HG03139 (cell line): ENCODE data around the gene CLPTM1L.
"Not testable (repeated sequence)": the region's sequence is repeated elsewhere in the genome, so short reads cannot be mapped to it uniquely, and the experiment has no call there.

Experiments
- ATAC-seq: cut with Tn5 transposase; IDR thresholded peaks from one replicate; pipeline ENCODE4 v1.9.1; 2021; ENCODE audit not compliant: unreplicated experiment

Gene CLPTM1L

DNA sequence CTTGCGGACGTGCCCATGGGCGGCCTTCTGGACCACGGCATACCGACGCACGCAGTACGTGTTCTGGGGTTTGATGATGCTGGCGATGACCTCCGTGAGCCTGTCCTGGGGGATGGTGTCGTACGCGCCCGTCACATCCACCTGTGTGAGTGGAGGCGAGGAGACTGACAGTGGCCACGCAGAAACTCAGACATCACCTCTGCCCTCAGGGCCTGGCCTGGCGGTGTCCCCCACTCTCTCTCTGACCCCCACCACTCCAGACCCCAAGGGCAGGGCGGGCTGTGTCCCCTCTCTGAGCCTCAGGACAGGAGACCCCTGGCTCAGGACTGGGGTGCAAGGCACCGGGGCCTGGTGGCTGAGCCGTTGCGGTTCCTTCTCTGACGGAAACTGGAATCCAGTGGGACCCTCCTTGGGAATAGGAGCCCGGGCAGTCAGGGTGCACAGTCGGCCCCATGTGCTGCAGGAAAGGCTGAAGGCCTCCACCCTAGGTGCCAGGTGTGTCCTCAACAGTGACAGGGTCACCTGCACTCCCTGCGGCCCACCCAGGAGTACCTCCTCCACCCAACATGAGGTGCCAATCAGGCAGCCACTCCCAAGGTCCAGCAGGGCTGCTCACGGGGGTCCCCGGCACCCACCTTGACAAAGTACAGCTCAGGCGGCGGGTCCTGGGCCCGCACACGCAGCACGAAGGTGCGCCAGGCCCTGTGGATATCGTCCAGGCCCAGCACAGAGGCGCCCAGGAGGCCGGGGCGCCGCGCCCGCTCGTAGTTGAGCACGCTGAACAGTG is 66.0 kb downstream of the CLPTM1L start:
- no peak for ATAC-seq

DNA sequence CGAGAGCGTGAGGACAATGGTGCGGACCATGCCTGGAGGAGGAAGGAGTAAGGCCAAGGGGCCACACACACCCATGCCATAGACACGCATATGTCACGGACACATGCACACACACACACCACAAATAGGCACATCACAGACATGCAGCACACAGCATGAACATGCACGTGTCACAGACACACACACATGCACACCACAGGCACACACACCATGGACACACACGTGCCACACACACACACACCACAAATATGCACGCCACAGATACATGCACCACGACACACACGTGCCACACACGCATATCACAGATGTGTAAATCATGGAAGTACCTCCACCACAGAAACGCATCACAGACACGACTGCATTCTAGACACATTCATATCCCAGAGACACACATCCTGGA is 66.7 kb downstream of the CLPTM1L start:
- no peak for ATAC-seq

DNA sequence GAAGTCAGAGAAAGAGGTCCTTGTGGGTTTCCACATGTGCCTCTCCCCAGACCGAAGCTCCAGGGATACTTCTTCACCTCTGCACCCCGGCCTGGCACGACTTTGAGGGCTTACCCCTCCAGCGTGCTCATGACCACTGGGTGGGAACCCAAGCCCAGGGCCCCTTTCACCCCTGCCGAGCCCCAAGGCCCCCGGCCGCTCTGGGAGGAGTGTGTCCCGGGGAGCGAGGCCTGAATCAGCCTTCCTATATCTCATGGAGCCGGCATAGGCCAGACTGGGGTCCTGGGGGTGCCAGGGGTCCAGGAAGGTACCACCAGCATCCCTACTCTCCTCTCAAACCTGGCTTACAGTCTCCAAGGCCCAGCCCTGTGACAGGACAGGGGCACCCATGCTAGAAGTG is 67.1 kb downstream of the CLPTM1L start:
- no peak for ATAC-seq

DNA sequence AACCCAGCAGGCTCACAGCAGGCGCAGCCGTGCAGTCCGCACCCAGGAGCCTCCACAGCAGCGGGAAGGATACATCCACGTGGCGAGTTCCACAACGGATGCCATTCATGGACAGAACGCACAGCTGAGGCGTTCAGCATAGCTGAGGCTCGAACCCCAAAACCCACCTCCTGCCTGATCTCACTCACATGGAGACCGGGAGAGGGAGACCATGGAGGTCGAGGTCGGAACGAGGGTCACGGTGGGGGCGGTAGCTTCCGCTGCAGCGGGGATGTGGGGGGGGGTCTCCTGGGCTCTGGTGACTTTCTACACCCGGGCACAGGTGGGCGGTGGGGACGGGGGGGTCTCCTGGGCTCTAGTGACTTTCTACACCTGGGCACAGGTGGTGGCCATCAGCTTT is 67.6 kb downstream of the CLPTM1L start:
- no peak for ATAC-seq

DNA sequence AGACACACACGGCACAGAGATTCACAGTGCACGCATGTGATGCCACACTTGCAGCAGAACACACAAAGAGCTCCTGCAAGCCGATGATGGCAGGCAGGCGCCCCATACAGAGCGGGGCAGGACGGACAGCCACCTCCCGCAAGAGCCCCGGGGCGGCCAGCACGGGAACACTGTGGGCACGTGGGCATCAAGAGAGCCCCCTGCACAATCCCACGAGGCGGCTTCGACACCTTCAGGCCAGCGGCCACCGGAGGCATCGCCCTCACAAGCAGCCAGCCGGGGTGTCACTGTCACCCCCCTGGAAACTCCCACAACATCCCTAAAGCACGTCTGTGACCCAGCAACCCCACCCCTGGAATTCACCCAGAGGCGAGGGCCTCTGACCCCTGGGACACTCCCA is 68.0 kb downstream of the CLPTM1L start:
- ATAC-seq, result no peak

DNA sequence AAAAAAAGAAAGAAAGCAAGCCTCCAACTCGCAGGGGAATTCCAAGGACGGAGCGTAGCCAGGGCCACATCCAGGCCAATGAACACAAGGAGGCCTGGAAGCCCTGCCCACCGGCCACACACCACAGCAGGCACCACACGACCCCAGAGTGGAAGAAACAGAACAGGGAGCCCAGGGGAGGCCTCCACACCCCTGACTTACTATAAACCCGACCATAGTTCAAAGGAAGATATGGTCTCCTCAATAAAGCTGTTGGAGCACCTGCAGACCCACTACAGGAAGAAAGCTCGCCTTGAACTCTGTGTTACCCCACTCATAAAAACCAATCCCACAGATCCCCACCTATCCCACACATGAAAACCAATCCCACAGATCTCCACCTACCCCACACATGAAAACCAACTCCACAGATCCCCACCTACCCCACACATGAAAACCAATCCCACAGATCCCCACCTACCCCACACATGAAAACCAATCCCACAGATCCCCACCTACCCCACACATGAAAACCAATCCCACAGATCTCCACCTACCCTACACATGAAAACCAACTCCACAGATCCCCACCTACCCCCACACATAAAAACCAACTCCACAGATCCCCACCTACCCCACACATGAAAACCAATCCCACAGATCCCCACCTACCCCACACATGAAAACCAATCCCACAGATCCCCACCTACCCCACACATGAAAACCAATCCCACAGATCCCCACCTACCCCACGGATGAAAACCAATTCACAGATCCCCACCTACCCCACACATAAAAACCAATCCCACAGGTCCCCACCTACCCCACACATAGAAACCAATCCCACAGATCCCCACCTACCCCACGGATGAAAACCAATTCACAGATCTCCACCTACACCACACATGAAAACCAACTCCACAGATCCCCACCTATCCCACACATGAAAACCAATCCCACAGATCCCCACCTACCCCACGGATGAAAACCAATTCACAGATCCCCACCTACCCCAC is 69.2 kb downstream of the CLPTM1L start:
- not testable (repeated sequence) for ATAC-seq

DNA sequence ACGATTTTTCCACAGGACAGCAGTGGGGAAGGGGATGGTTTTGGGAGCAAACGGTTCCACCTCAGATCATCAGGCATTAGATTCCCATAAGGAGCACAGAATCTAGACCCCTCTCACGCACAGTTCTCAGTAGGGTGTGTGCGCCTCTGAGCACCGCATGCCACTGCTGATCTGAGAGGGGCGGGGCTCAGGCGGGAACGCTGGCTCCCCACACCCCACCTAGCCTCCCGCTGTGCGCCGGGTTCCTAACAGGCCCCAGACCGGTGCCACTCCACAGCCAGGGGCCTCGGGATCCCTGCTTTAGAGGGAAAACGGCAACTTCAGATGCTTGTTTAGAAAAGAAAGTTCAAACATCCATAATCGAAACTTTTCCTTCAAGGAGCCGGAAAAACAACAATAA is 70.4 kb downstream of the CLPTM1L start:
- ATAC-seq, result no peak

DNA sequence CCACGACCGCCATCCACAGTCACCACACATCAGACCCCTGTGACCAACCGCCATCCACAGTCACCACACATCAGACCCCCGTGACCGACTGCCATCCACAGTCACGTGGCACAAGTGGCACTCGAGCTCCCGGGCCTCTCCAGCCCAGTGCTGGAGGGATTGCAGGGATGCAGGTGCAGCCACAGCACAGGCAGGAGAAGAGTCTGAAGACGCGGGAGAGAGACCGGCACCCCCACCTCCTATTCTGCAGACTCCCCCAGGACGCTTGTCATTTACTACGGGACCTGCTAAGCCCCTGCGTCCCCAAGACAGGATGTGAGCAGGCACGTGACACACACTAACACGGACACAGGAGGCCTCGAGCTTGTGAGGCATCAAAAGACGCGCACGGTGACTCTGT is 71.2 kb downstream of the CLPTM1L start:
- no peak for ATAC-seq

DNA sequence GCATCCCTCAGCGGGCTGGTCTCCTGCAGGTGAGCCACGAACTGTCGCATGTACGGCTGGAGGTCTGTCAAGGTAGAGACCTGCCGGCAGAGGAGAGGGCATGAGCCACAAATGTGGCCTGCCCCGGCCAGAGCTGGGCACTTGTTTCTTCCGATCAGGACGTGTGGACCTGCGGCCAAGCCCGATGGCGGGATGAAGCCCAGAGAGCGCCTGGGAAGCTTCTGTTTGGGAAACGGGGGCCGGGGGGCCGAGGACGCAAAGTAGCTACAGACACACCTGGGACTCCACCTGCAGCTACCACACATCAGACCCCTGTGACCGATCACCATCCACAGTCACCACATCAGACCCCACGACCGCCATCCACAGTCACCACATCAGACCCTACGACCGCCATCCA is 72.7 kb downstream of the CLPTM1L start:
- ATAC-seq, result no peak

DNA sequence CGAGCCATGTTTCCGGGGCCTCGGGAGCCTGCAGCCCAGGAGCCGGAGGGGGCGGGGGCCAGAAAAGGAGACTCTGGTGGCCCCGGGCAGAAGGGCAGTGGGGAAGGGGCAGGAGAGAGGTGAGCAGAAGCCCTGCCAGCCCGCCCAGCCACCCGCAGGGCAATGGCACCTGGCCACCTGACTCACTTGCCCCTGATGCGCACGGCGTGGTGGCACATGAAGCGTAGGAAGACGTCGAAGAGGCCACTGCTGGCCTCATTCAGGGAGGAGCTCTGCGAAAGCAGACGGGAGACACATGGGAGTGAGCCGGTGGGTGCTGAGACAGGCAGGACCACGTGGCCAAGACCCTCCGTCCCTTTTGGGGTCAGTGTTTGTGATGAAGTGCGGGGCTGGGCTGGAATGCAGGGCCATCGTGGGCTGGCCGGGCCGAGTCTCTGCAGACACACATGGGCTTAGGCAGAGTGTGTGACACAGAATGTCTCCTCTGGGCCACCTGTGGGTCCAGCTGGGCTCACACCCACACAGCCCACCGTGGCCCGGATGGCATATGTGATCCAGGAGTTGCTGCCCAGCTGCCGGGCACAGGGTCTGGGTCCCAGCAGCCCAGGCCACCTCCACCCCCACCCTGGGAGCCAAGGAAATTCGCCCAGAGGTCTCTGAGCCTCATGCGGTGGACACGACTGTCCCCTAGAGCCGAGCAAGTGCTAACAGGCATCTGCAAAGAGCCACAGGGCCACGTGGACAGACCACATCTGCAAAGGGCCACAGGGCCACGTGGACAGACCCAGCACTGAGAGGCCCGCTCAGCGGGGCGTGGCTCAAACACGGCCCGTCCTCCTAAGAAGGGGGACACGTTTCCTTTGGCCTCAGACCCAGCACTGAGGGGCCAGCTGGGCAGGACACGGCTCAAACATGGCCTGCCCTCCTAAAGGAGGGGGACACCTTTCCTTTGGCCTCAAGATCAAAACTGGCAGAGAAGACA is 73.7 kb downstream of the CLPTM1L start:
- no peak for ATAC-seq

DNA sequence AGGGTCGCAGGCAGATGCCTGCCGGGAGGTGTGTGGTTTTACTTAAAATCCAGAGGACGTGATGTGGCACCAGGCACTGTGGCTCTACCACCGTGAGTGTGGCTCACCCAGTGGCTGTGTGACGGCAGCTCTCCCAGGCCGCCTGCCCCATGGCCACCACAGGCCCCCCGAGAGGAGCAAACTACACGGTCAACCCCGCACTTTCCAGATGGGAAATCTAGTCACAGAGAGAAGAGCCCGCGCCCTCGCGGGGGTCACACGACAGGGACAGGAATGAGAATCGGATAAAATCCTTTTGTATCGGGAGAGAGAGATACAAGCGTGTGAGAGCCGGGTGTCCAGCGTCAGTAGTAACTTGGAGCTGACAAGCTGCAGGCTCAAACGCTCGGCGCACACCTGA is 74.5 kb downstream of the CLPTM1L start:
- ATAC-seq, result no peak

DNA sequence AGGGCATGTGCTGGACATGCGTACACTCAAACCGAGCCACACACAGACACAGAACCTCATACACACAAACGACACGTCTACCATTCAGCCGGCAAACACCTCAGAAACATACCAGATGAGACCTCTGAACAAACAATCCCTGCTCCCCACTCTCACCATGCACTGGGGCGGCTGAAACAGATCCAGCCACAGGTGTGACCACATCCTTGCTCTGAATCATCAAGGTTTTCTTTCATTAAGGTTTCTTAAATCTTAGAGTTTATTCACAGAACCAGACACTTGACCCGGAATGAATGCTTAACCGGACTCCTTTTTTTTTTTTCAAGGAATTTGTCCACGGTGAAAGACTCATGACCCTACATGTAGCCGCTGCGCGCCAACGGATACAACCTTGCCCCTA is 76.2 kb downstream of the CLPTM1L start:
- ATAC-seq, result no peak

DNA sequence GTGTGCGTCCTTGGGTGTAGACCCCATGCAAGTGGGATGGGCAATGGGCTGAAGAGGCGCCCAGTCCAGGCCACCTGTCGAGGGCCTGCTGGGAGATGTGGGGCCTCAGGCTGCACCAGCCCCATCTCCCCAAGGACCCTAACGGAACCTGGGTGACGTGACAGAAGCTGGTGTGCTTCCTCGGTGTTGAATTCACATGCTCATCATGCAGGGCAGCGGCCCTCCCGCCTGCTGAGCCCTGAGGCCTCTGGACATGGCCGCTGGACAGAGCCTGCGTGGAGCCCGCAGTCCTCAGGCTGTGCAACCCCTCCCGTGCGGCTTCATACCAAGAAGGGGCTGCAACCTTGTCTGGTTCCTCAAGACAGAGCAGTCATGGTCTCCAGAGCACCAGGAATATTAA is 76.8 kb downstream of the CLPTM1L start:
- no peak for ATAC-seq
